SK-N-SH treated with all-trans-retinoic acid at 6 μM for 48 hours (cell line): ENCODE results near the gene NUMBL.

Experiments
- ARNTL ChIP-seq: fragments of 450-650 bp; formaldehyde crosslinking; IDR thresholded peaks from 2 replicates; pipeline ENCODE4 v1.5.0; 2020; ENCODE audit warnings: low read depth, mild to moderate bottlenecking, moderate library complexity, borderline replicate concordance
- CSDC2 ChIP-seq: fragments of 250-450 bp; sonication (Bioruptor Pico); IDR thresholded peaks from 2 replicates; pipeline ENCODE4 v1.5.0; 2020; ENCODE audit warnings: mild to moderate bottlenecking, moderate library complexity
- CSRNP3 ChIP-seq: fragments of 250-450 bp; sonication (Bioruptor Pico); IDR thresholded peaks from 2 replicates; pipeline ENCODE4 v1.5.1; 2021; ENCODE audit warnings: mild to moderate bottlenecking, moderate library complexity
- ISL1 ChIP-seq: fragments of 250-450 bp; sonication (Bioruptor Pico); IDR thresholded peaks from 2 replicates; pipeline ENCODE4 v2.1.2; 2022; ENCODE audit warnings: mild to moderate bottlenecking, moderate library complexity
- PATZ1 ChIP-seq: fragments of 250-450 bp; sonication (Bioruptor Pico); IDR thresholded peaks from 2 replicates; pipeline ENCODE4 v1.8.0; 2020; ENCODE audit warnings: mild to moderate bottlenecking, moderate library complexity, borderline replicate concordance
- POU6F1 ChIP-seq: fragments of 250-450 bp; sonication (Bioruptor Pico); IDR thresholded peaks from 2 replicates; pipeline ENCODE4 v1.8.0; 2021; ENCODE audit warnings: low read depth, mild to moderate bottlenecking, moderate library complexity, borderline replicate concordance
- PPARA ChIP-seq: fragments of 250-450 bp; sonication (Bioruptor Pico); IDR thresholded peaks from 2 replicates; pipeline ENCODE4 v1.5.0; 2020; ENCODE audit warnings: mild to moderate bottlenecking, borderline replicate concordance
- SNAI2 ChIP-seq: fragments of 250-450 bp; sonication (Bioruptor Pico); IDR thresholded peaks from 2 replicates; pipeline ENCODE4 v1.5.0; 2020; ENCODE audit warnings: mild to moderate bottlenecking, moderate library complexity
- TCF4 ChIP-seq: fragments of 250-450 bp; sonication (Bioruptor Pico); IDR thresholded peaks from 2 replicates; pipeline ENCODE4 v1.8.0; 2021; ENCODE audit warnings: mild to moderate bottlenecking, moderate library complexity, borderline replicate concordance
- TSHZ2 ChIP-seq: fragments of 250-450 bp; sonication (Bioruptor Pico); IDR thresholded peaks from 2 replicates; pipeline ENCODE4 v1.5.0; 2020; ENCODE audit warnings: mild to moderate bottlenecking, moderate library complexity
- ZFP3 ChIP-seq: fragments of 250-450 bp; sonication (Bioruptor Pico); IDR thresholded peaks from 2 replicates; pipeline ENCODE4 v1.5.0; 2020; ENCODE audit warnings: mild to moderate bottlenecking, moderate library complexity
- ZNF70 ChIP-seq: fragments of 450-650 bp; formaldehyde crosslinking; IDR thresholded peaks from 2 replicates; pipeline ENCODE4 v1.5.0; 2020; ENCODE audit warnings: mild to moderate bottlenecking, moderate library complexity

GRCh38 chr19:40704491-40705361 is 14.3 kb upstream of the NUMBL start:
- TF ChIP-seq ARNTL (CRISPR knock-in tag): no peak
- TF ChIP-seq PATZ1 (CRISPR knock-in tag): no peak
- TF ChIP-seq POU6F1 (CRISPR knock-in tag): no peak
- TF ChIP-seq CSRNP3: no peak
- no peak for TF ChIP-seq TSHZ2
- no peak for TF ChIP-seq ZFP3
- TF ChIP-seq ZNF70 (CRISPR knock-in tag): no peak
- no peak for TF ChIP-seq TCF4 (CRISPR knock-in tag)
- no peak for TF ChIP-seq SNAI2
- no peak for TF ChIP-seq ISL1 (CRISPR knock-in tag)
- TF ChIP-seq CSDC2 (CRISPR knock-in tag): no peak
- TF ChIP-seq PPARA: no peak
